ENCODE data around the gene CYYR1.

The CYYR1 gene

DNA sequence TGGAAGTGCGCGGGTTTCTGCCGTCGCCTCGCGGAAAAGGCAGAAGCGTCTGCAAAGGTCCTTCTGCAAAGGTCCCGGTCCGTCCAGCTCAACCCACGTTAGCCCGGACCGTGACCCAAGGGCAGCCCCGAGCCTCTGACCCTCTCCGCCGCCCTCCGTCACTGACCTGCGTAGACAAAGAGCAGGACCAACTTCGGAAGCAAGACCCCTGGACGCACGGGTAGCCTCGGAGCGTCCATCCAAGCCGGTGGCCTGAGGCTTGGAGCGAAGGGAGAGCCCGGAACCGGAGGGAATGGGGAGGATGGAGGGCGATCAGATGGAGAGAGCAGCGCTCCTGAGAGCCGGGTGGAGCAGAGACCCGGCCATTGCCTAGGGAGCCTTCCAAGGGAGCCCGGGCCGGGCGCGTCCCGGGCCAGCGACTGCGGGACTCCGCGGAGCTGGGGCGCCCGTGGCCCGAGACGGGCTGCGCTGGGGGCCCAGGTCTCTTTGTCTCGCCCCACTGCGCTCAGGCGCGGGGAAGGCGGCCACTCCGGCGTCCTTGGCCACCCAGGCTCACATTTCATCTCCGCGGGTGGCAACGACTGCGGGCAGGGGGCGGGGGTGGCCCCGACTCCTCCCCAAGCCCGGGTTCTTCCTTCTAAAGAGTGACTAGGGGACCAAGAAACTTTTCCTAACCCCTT lies at the start of gene CYYR1:
Gene CYYR1, minus strand, starts transcription at position 585 of the 680 bp plus-strand sequence. Its CDS starts 346 bp downstream, at position 239.
- no peak for FAIRE-seq

DNA sequence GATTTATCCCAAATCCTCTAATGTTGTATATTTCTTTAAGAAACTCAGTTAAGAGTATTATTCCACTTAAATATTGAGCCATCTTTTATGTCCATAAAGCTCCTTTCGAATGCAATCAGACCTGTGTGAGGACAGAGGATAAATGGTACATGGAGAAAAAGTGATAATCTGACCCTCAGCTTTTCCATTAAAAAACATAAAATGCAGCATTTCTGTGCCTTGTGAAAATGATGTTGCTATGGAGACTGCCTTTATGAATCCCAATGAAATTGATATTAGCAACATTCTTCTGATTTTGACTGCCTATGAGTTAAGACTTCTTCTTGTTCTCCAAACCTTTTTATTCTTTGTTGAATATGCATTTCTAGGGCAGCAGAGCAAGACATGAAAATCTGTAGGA lies 44.1 kb upstream of the CYYR1 start:
- FAIRE-seq, result no peak

DNA sequence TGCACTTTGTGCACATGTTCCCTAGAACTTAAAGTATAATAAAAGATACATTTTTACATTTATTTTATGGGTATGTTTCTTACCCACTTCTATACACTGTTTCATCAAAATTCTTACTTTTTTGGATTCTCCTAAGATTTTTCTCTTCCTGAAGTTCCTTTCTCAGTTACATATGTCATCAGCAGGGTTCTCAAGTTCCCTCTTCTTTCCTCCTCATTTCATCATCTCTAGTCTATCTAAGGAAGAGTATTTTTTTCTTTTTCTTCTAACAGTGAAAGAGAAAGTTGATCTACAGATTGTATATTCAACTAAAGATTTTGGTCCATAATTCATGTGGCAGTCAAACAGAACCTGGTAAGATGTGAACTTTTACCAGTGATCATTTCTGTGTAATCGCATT lies 41.2 kb upstream of the CYYR1 start:
- no peak for FAIRE-seq

DNA sequence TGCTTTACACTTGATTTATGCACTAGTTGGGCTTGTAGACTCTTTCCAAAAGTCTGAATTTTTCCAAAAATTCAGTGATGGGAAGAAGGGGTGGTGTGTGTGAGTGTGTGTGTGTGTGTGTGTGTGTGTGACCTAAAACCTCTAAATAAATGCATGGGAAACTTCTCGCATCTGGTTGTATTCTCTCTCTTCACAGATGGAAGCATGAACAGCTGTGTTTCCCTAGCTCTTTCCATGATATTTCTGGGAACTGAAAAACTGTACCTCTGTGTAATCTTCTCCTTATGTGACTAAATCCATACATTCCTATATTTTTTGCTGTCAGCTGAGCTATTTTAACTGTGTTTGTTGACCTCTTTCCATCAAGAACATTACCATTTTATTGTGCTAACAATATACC lies 26.2 kb upstream of the CYYR1 start:
- no peak for FAIRE-seq

DNA sequence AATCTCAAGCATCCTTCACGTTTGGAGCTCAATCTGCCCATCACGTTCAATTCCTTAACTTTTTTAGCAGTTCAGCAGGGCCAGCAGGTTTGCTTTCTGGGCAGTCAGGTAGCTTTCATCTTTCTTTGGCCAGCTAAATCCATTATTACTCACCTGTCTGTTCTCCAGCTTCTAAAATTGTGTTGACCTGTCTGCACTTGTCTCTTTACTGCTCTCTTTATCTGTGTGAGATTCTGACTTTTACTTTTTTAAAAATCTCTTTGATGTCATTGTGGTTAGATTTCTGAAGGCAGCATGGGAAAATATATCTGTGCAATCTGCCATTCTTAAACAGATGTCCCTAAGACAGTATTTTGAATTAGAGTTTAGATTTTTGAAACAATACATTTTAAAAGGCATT lies 24.9 kb upstream of the CYYR1 start:
- no peak for FAIRE-seq

DNA sequence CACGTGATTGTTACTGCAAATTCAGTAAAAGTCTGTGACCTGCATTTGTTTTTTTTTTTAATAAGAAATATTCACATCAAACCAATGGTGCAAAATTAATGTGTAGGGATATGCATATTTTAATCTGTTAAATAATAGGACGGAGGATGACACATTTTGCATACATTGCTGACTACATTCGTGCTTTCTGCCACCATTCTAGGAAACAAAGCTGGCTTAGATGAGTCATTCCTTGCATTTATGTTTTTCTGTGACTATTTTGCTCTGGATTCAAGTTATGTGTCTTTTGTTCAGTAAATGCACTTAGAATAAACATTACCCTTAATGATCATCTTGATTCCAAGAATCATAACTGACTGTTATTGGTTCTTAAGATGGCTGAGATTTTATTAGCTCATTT lies 23.9 kb upstream of the CYYR1 start:
- FAIRE-seq, result no peak

DNA sequence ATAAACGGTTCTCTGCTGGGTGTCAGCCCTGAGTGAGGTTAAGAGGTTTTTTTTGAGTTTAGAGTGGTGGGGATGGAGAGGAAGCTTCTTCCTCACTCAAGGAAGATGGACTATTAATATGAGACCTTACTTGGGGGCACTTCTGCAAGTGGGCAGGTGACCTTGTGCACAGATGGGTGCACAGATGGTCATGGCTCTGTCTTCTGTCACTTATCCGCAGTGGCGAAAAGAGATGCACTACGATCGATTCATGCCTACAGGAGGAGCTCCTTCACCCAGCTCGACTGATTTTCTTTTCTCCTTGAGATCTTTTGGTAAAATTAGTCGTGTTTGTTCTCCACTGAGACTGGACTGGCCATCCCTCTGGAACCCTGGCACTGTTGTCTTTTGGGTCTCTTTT lies 22.9 kb upstream of the CYYR1 start:
- FAIRE-seq, result no peak

DNA sequence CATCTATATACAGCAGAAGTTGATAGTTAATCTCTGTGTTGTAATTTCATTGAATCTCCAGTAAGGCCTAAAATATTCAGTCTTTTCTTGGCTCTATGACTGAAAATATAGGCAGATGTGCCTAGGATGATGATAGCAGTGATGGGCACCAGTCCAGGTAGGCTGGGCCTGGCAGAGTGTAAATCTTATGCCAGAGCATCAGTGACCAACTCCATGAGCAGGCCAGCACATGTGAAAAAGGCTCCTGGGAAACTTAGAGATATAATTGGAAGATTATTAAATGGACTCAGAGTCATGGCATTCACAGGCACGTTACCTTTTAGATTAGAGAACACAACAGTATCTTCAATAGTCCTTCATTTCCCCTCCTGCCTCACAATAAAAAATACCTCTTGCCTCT lies 20.7 kb upstream of the CYYR1 start:
- no peak for FAIRE-seq

DNA sequence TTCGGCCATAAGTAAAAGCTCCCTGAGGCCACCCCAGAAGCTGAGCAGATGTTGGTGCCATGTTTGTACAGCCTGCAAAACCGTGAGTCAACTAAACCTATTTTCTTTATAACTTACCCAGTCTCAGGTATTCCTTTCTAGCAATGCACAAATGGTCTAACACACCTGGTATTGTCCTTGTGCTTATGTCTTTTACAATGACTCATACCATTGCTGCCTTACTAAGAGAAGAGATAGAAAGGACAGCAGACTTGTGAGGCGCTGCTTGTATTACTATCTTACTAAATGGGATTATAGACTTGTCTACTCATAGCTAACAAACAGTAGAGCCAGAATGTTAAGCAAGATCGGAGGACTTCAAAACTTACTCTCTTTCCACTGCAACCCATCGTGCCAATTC lies 18.5 kb upstream of the CYYR1 start:
- no peak for FAIRE-seq

DNA sequence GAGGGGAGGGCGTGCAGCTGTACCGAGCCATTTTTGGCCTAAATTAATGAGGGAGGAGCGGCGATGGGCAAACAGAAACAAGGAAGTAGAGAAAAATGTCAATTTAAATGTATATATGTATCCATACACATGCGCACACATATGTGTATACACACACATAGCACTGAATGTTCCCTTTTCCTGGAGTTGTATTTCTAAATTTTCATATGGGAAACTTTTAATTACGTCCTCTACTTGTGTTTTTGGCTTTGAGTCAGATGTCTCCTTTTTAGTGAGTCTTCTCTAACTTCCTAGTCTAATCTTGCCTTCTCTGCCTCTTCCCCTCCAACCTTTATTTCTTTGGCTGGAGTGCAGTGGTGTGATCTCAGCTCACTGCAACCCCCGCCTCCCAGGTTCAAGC lies 15.4 kb upstream of the CYYR1 start:
- FAIRE-seq, result no peak

DNA sequence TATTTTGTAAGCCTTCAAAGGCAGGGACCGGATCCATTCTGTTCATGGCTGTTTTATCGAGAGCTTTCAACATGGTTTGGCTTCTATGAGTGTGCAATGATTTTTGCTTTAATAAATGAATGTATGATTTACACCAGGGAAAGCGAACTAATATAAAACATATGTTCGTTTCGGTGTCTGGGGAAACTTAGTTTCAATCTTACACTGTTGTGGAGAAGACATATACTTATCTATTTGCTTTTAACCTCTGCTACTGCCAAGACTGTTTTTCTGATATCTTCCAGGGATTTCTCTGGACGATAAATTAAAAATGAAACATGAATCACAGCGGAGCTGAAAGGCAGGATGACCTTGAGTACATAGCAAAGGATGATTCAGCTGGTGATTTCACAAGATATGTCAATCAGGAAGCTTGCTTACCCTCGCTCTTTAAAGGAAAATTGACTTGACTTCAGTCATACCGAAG lies 14.7 kb upstream of the CYYR1 start:
- no peak for FAIRE-seq

DNA sequence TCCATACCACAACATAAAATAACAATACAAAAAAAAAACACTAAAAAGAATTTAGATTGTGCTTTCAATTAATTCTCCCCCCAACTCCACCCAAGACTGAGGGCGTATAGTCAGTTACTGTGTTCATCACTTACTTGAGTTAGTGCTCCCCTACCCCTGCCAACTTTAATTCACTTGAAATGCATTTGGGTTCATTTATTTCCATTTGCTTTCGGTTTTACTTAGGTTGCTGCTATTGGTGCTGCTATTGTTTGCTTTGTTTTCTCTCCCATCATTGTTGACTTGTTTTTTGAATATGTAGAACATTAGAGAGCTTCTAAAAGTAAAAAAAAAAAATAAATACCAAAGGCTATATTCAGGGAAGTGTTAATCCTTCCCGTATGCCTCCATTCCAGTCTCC lies 10.7 kb upstream of the CYYR1 start:
- FAIRE-seq, result no peak

DNA sequence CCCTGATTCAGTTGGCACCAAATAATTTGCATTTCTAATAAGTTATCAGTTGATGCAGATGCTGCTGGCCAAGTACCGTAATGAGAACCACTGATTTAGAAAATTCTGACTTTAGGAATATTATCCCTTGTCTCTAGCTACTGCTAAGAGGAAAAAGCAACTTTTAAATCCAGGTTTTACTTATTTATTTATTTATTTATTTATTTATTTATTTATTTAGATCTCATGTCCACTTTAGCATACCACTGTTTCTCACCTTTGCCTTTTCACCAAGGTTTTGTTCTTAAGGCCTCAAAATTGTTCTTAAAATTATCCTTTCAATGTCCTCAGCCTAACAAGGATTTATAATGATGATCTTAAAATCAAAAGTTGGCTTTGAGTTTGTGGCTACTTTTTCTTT lies 8.7 kb upstream of the CYYR1 start:
- no peak for FAIRE-seq

DNA sequence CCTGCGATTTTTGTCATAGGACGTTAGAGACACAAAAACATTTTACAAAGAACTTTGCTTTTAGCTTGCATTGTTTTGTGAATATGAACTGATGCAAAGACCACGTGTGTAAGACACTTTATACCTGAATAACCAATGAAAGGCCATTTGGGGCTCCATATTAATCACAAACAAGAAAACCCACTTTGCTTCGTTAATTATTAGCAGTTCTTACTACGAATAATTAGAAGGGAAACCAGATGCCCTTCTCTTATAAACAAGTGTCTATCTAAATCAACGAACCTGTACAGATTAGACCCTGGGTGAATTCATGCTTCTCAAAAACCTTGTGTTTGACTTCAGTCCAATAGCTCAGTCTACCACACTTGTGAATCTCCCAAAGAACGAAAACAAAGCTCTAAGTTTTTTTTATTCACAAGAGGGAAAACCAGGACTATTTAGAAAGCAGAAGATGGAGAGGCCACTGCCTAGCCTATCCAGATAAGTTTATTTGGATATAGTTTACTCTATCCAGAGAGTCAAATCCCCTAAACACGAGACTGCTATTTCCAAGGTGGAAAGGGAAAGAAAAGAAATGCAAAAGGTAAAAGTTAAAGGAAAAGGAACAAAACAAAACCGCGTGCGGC lies 897 bp downstream of the CYYR1 start:
- no peak for FAIRE-seq

DNA sequence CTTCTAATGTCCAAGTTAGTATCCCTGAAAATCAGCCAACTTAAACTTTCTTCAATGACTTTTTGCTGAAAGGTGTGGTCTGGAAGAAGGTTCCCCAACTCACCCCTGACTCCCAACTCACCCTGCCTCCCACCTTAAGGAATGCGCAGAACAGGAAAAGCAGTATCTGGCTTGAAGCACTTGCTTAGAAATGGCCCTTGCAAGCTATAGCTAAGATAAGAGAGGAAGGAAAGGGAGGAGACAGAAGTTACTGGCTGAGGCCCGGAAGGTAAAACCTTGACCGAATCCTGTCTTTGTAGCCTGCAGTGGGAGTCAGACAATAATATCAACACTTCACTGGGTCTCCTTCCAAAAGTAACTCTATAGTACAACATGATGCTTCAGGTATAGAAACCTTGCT lies 2.9 kb downstream of the CYYR1 start:
- no peak for FAIRE-seq

DNA sequence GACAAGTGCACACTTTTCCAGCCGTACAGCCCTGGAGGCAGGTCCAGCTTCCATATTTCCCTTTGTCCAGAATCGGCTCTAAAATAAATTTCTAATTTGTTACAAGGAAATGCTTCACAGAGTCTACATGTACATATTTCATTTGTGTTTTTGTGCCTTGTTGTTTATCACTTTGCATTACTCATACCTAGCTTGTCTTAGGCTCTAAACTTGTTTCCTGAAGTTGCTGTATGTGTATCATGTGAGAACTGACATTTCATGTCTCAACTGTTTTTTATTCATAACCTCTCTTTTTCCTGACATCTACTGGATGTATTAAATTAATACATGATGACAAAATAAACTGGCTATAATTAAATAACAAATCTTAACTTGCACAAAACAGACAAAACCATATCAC lies 7.5 kb downstream of the CYYR1 start:
- no peak for FAIRE-seq

DNA sequence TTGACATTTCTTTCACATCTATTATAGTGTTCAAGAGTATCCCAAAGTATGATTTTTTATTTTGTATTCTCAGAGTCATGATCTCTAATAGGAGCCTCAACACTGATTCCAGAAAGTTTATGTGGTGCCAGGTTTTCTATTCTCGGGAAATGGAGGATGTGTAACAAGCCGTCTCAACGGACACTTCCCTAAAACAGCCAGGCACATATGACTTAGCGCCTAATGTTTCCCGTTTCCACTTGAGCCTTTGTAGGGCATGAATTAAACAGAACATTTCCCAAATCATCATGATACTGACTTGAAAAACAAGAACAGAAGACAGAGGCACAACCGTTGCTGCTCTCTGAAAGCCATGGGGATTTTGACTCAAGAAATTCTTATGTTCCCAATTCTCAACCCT lies 8.0 kb downstream of the CYYR1 start:
- no peak for FAIRE-seq

DNA sequence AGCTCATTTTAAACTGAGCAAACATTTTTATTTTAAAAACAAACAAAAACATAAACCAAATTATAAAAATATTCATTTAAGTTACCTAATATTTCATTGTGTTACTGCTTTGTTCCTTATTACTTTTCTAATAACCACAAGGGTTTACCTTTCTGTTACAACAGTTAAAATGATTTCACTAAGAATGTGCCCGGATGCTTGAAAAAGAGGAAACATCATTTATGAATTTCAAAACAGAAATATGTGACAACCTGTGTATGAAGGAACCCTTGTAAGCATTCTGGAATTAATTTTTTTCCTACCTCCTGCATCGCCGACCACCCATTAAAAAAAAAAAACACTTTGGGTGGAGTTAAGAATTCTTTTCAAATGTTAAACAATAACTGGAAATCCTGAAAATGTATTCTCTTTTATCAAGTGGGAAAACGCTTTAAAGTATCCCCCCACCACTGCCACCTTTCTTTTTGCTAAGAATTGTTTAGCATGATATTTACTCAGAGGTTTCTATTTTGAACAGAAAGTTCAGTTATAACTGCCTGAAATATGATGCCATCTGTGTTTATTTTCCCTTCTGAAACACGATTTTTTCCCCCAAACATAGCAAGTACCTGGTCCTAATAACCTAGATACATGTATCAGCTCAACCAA lies 9.1 kb downstream of the CYYR1 start:
- no peak for FAIRE-seq

DNA sequence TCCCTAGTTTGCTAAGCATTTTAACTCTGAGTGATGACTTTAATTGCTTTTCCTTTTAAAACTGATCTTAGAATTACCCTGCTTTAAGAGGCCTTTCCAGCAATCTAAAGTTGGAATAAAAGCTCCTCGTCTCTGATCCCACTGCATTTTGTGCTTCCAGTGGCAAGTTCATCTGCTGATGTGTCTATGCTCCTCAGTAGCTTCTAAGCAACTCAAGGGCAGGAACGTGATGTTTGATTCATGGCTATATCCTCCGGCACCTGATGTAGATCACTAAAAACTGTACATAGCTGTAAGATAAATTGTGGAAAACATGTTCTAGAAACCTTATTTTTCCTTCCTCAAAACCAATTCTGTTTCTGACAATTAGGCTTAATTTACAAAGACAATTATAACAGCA lies 12.5 kb downstream of the CYYR1 start:
- FAIRE-seq, result no peak

DNA sequence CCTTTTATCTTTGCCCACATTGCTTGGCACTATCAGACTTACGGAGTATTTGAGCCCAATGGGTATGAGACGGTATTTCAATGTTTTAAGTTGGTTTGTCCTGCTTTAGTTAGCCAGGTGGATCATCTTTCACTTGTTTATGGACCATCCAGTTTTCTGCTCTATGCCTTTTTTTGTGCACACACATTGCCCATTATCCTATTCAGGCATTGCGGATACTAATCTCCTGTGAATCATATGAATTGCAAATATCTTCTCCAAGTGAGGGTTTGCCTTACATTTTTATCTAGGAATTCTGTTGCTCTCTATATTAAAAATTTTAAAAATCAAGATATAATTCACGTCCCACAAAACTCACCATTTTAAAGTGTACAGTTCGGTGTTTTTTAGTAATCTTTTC lies 14.0 kb downstream of the CYYR1 start:
- FAIRE-seq, result no peak

DNA sequence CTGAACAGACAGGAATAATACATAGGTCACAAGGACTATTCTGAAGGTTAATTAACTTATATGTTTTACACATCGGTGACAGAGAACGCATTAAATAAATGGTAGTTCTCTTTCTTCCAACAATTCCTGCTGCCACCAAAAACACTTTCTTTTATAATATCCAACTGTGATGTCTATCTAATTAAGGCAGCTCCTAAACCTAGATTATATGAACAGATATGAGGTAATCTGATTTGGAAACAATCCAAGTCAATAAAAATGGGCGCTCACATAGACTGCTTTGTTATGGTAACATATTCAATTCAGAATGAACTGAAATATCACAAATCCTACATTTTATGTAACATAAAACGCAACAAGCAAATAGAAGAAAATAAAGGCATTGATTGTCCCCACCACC lies 16.0 kb downstream of the CYYR1 start:
- FAIRE-seq, result no peak

DNA sequence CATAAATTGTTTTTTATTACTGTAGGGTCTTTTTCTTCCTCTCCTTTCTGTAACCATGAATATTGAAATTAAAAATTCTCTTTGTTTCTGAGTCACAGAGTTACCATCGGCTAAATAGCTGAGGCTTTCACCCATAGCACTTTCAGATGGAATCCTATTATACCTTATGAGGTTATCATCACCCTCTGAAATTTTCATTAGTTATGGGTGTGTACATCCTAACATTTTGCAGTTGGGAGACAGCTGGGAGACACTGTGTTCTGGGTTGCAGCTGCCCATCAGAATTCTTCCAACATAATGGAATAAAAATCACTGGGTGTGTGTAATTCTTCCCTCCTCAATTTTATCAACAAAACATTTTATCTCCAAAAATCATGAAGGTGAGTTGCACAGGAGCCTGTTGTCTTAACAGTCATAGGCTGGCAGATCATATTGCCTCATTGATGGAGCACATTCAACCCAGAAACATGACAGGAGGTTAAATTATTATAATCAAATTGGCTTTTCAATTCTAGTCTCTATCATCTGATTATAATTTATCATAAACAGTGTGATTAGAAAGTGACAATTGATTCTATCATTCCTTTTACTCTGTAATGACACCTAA lies 17.4 kb downstream of the CYYR1 start:
- no peak for FAIRE-seq

DNA sequence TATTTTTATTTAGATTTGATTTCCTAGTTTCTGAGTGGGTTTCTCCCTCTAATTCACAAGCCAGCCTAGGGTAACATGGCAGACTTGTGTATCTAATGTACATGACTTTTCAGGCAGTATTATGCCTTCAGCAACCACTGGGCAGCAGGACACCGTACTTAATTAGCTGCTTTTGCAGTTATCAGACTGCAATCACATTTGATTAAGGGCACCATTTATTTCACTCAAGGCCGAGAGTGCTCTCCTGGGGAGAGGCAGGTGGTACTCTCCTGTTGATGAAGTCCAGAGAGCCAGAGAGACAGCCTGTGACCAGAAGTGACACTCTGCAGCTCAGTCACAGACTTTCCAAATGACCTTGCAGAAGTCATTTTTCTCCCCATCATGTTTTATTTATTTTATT lies 18.7 kb downstream of the CYYR1 start:
- no peak for FAIRE-seq

DNA sequence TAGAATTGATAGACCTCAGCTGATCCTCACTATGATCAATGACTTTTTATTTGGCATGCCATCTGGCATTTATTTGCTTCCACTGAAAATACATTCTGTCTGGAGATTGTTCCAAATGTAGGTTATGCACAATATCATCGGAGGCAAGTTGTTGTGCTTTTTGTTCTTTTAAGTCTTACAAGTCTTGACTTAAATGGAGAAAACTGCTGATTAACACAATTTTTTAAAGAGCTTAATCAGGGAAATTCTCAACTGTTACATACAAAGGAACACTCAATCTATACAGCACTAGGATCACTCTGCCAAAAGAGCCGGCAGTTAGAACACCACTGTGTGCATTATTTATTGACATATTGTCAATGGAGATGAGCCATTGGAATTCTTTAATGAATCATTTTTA lies 19.2 kb downstream of the CYYR1 start:
- no peak for FAIRE-seq

Data from colon (tissue), 2 donors.